H54 (cell line): ENCODE measurements around the gene GYPB.
"Not testable (repeated sequence)": the region's sequence is repeated elsewhere in the genome, so short reads cannot be mapped to it uniquely, and the experiment has no call there.

Experiments used
- DNase-seq: peaks from one replicate; pipeline ENCODE4 v3.0.0; 2011; ENCODE audit warnings: low spot score, mixed read lengths; ENCODE audit not compliant: insufficient read length
- FAIRE-seq: peaks from 3 replicates; lab custom pipeline; 2011; peaks lifted over from hg19 to GRCh38; lab: Jason Lieb, UNC
- POLR2A ChIP-seq: IDR thresholded peaks from 2 replicates; pipeline ENCODE4 v1.6.1; 2011; ENCODE audit warnings: low read depth, mild to moderate bottlenecking, low read length

The GYPB gene

GRCh38 chr4:144017271-144017670 lies 1.9 kb downstream of the GYPB start:
- not testable (repeated sequence) for DNase-seq, FAIRE-seq

GRCh38 chr4:144016057-144016605 lies 3.0 kb downstream of the GYPB start:
- not testable (repeated sequence) for DNase-seq, FAIRE-seq

- no peak for TF ChIP-seq POLR2A
- FAIRE-seq = no peak
Measured at GRCh38 chr4:144014808-144015207, 4.4 kb downstream of the GYPB start.

GRCh38 chr4:144008602-144009001 lies 10.6 kb downstream of the GYPB start:
- FAIRE-seq, DNase-seq: not testable (repeated sequence)

More at GRCh38 chr4:144014808-144015207, 4.4 kb downstream of the GYPB start:
- DNase-seq = no peak

- DNase-seq, FAIRE-seq: not testable (repeated sequence)
Measured at GRCh38 chr4:144007960-144008359, 11.2 kb downstream of the GYPB start.

DNA sequence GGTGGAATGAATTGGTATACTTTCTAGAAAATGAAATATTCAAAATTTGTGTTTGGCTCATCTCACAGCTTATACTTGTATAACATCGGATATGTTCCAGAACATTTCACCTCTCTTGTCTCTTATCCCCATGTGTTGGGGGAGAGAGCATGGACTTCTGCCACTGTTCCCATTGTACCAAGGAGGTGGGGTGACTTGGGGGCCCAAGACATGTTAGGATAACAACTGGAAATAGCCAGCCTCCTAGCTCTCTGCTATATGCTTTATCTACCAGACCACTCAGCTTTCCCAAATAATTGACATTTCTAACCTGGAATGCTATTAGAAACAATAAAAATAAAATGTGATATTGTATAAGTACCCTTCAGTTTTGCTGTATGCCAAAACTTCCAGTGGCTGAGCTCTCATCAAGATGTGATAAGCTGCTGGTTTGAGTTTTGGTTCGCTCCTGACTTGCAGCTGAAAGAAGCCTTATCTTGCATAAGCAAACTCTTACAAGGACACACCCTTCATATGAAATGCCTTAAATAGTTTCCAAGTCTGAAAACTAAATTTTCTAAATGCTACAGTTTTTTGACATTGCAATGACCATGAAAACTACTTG lies 12.9 kb downstream of the GYPB start:
- DNase-seq, FAIRE-seq: not testable (repeated sequence)

DNA sequence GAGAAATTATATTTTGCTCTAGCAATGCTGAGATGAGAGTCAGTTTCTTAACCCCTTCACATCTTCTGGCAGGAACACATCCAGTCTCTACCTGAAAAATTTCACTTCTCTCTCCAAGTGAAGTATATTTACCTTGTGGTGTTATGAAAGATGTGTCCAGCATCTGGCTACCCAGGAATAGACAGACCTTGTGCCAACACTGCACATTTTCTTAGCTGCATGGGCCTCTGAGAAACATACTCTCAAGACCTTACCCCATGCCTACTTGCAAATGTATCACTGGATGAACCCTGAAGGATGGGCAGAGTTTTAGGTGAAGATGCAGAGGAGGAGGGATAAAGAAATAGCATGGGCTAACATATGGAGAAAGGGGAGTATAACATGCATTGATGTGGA lies 13.6 kb downstream of the GYPB start:
- DNase-seq, FAIRE-seq: not testable (repeated sequence)

DNA sequence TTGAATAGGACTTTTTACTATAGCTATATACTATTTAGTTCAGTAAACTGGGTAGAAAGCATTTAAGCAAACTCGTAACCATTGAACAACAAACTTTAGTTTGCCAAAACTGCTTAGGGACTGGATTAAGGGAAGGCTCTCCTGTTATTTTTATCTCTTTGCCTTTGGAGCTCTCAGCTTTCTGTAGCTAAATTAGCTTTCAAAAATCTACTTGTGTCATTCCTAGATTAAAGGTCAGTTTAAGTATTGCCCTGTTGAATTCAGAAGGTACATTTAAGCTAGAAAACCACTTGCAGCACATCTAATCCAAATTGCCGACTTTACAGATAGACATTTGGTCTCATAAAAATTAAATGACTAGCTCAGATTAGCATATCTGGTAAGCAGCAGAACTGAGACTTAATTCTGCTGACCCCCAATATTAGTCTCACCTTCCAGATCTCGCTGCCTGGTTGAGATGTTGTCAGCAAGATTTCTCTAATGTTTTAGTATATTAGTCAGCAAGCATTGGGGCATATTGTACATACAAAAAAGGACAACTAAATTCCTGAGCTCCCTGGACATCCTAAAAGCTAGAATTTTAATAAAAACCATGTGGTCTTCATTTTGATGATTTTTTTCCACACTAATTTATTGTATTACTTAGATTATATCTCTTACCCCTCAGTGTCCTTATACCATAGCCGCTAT lies 14.2 kb downstream of the GYPB start:
- FAIRE-seq, DNase-seq: not testable (repeated sequence)

- DNase-seq = not testable (repeated sequence)
Measured at GRCh38 chr4:144003890-144004265, 15.3 kb downstream of the GYPB start.

GRCh38 chr4:144003205-144003889 lies 15.8 kb downstream of the GYPB start:
- FAIRE-seq, DNase-seq: not testable (repeated sequence)

More at GRCh38 chr4:144003890-144004265, 15.3 kb downstream of the GYPB start:
- not testable (repeated sequence) for FAIRE-seq

DNA sequence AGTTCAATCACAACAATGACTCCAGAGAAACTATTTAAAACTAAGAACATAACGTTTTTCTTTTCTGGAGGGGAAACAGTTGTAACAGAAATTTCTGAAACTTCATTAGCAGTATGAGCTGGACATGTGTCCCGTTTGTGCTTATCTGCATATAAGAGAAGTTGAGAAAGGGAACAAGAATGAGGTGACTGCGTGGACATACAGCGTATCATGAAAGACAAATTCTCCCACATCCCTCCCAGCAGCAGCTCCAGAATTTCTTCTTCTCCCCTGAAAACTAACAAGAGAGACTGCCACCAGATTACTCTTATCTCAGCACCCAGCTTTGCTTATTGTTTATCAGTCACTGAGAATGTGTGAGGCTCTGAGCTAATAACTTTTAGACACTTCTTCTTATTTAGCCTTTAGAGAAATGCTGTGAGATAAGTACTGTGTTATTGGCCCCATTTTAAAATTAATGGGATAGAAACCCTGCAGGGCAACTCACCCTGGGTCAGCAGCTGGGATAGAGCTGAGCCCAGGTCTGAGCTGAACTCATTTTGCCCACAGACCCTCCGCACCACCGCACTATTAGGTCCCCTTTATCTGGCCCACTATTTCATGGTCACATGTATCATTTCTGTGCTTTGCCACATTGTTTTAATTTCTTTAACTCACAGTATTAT lies 18.7 kb downstream of the GYPB start:
- DNase-seq, FAIRE-seq: not testable (repeated sequence)

- DNase-seq, FAIRE-seq: not testable (repeated sequence)
Measured at GRCh38 chr4:143996193-143996592, 23.0 kb downstream of the GYPB start.

- FAIRE-seq, DNase-seq: not testable (repeated sequence)
Measured at GRCh38 chr4:143991761-143992160, 27.4 kb downstream of the GYPB start.

DNA sequence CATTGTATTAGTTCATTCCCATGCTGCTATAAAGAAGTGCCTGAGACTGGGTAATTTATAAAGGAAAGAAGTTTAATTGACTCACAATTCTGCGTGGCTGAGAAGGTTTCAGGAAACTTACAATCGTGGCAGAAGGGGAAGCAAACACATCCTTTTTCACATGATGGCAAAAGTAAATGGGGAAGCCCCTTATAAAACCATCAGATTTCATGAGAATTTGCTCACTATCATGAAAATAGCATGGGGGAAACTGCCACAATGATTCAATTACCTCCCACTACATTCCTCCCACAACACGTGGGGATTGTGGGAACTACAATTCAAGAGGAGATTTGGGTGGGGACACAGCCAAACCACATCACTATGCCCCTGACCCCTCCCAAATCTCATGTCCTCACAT lies 28.5 kb downstream of the GYPB start:
- not testable (repeated sequence) for FAIRE-seq, DNase-seq
